Uterus (tissue), 2 donors: ENCODE data around the gene AKT3.

Experiments
- CTCF ChIP-seq, 4 experiments: fragments of 200-600 bp in 2 of 4; fragments of 450-650 bp in 2 of 4; sonication (generic) in 2 of 4; IDR thresholded peaks; one replicate each; pipeline ENCODE4 v1.5.1; 2016 to 2019; ENCODE audit warnings: antibody characterized with exemption in 4 of 4, mild to moderate bottlenecking in 2 of 4, moderate library complexity in 1 of 4
- POLR2A ChIP-seq, 2 donors: fragments of 450-650 bp; IDR thresholded peaks; one replicate each; pipeline ENCODE4 v1.6.1; 2016; ENCODE audit warnings: antibody characterized with exemption in 2 of 2, mild to moderate bottlenecking in 1 of 2, moderate library complexity in 1 of 2

DNA sequence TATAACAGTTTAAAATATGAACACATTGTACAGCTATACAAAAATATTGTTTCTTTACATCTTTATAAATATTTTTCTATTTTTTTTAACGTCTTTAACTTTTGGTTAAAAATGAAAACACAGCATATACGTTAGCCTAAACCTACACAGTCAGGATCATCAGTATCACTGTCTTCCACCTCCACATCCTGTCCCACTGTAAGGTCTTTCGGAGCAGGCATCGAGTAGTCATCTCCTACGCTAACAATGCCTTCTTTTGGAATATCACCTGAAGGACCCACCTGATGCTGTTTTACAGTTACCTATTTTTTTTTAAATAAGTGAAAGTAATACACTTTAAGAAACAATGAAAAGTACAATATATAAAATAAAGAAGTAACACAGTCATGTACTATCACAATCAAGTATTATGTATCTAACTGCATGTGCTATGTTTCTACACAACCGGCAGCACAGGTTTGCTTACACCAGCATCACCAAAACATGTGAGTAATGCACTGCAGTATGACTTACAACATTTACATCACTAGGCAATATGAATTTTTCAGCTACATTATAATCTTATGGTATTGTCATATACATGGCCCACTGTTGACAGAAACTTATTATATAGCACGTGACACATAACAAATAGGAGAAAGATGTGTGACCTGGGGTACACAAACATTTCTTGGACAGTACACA lies 254.4 kb downstream of the AKT3 start:
- TF ChIP-seq CTCF (IDR thresholded peaks at IDR 0.05) (no peak), POLR2A (IDR thresholded peaks at IDR 0.05) (no peak)
